Naive thymus-derived CD4-positive, alpha-beta T cell (primary cell): ENCODE measurements around the gene GPS1. TPM values are rescaled to one million over a fixed set of nuclear protein-coding genes. Genes with fewer than 3 reads are reported as not detected.

Source experiments
- ATAC-seq: fragments of 150-1000 bp; cut with Tn5 transposase; 2 replicates; pipeline ENCODE4 v1.10.0; 2021; ENCODE audit warnings: mild to moderate bottlenecking, moderate library complexity
- CTCF ChIA-PET: fragments of 350-600 bp; sonication (Branson Sonifier 250); formaldehyde crosslinking; loops from one replicate; lab custom pipeline; 2021; ENCODE audit warnings: antibody characterized with exemption; lab: Charles Lee
- POLR2A ChIA-PET: fragments of 350-600 bp; sonication (Branson Sonifier 250); formaldehyde crosslinking; loops from one replicate; lab custom pipeline; 2021; ENCODE audit warnings: antibody characterized with exemption, inconsistent platforms; lab: Charles Lee
- DNase-seq, 9 donors: peaks; one replicate each; pipeline versions ENCODE4 v3.0.0 to v3.0.0-alpha.2; 2020 to 2022; ENCODE audit warnings: mixed read lengths in 1 of 9
- H3K27ac ChIP-seq: one replicate; pipeline ENCODE4 v1.7.0; 2013; ENCODE audit warnings: mild to moderate bottlenecking, low read depth, low read length, moderate library complexity
- H3K27me3 ChIP-seq, 2 donors: one replicate each; pipeline ENCODE4 v1.7.0; 2013; ENCODE audit warnings: low read length in 2 of 2, mild to moderate bottlenecking in 2 of 2, moderate library complexity in 2 of 2; ENCODE audit not compliant: control insufficient read depth in 2 of 2, insufficient read depth in 2 of 2
- H3K36me3 ChIP-seq, 3 experiments: 1 replicate in 2 of 3; 2 replicates in 1 of 3; pipeline ENCODE4 v1.7.0; 2013; ENCODE audit warnings: low read length in 3 of 3, mild to moderate bottlenecking in 3 of 3, moderate library complexity in 1 of 3; ENCODE audit not compliant: insufficient read depth in 3 of 3, control insufficient read depth in 2 of 3
- H3K4me1 ChIP-seq, 2 donors: one replicate each; pipeline ENCODE4 v1.7.0; 2013; ENCODE audit warnings: low read length in 2 of 2, mild to moderate bottlenecking in 2 of 2, moderate library complexity in 1 of 2; ENCODE audit not compliant: control insufficient read depth in 2 of 2, insufficient read depth in 2 of 2
- H3K4me3 ChIP-seq: 2 replicates; pipeline ENCODE4 v1.7.0; 2013; ENCODE audit warnings: mild to moderate bottlenecking, low read length
- H3K9me3 ChIP-seq, 3 experiments: 1 replicate in 2 of 3; 2 replicates in 1 of 3; pipeline ENCODE4 v1.7.0; 2013; ENCODE audit warnings: low read length in 3 of 3; ENCODE audit not compliant: control insufficient read depth in 2 of 3
- H3K27ac Mint-ChIP-seq, 9 donors: one replicate each; pipeline ENCODE4 v1.8.0; 2020 to 2022; ENCODE audit warnings: mixed read lengths in 9 of 9, mild to moderate bottlenecking in 8 of 9, moderate library complexity in 5 of 9, inconsistent platforms in 2 of 9
- H3K27me3 Mint-ChIP-seq, 5 donors: one replicate each; pipeline ENCODE4 v1.8.0; 2021 to 2022; ENCODE audit warnings: mixed read lengths in 5 of 5, mild to moderate bottlenecking in 1 of 5
- H3K36me3 Mint-ChIP-seq, 5 donors: one replicate each; pipeline ENCODE4 v1.8.0; 2020 to 2022; ENCODE audit warnings: mixed read lengths in 5 of 5, mild to moderate bottlenecking in 3 of 5, inconsistent platforms in 1 of 5
- H3K4me1 Mint-ChIP-seq, 7 donors: one replicate each; pipeline ENCODE4 v1.8.0; 2020 to 2022; ENCODE audit warnings: mixed read lengths in 7 of 7, mild to moderate bottlenecking in 3 of 7, inconsistent platforms in 1 of 7
- H3K4me3 Mint-ChIP-seq, 10 donors: one replicate each; pipeline ENCODE4 v1.8.0; 2020 to 2022; ENCODE audit warnings: mild to moderate bottlenecking in 10 of 10, mixed read lengths in 10 of 10, moderate library complexity in 6 of 10, inconsistent platforms in 2 of 10
- H3K9me3 Mint-ChIP-seq, 11 donors: one replicate each; pipeline ENCODE4 v1.8.0; 2020 to 2022; ENCODE audit warnings: mixed read lengths in 11 of 11, mild to moderate bottlenecking in 4 of 11, inconsistent platforms in 1 of 11, moderate library complexity in 1 of 11
- intact Hi-C, 2 donors: fragments of 100-400 bp; cut with micrococcal nuclease; formaldehyde crosslinking; loops; one replicate each; pipeline ENCODE4 v1.15.1; 2023
- polyA plus RNA-seq, 2 donors: library from polyadenylated mRNA; unstranded; fragments of 300-500 nt; fragmentation: Illumina TruSeq; gene quantifications; one replicate each; pipeline ENCODE4 v1.2.3, GENCODE V29; 2021
- total RNA-seq, 6 experiments: library from RNA in 5 of 6; stranded (reverse) in 5 of 6; gene quantifications; 1 replicate in 5 of 6; 2 replicates in 1 of 6; pipeline ENCODE4 v1.2.3 and lab custom pipeline; 2021 to 2026

GPS1 gene
- total and polyA plus RNA-seq, 7 experiments from 2014 or later: 68.3 to 124 (median 82.6) TPM

- DNase-seq (no peak), ATAC-seq (no peak)
- no peaks in the 10 kb centered on the region for H3K9me3 ChIP-seq
- H3K4me1 ChIP-seq: no peaks in the 10 kb centered on the region
- no peak overlapping the region for H3K4me3 ChIP-seq
- H3K36me3 ChIP-seq: peaks cover 0 to 10% (median 0%) of the 10 kb centered on the region in 3 experiments
- H3K27ac Mint-ChIP-seq: no peak overlapping the region
- ChIA-PET POLR2A (interaction anchor here (0.8 kb wide), 1 partner anchor 285 kb away, joined by 3 read pairs; no protein-coding TSS in a partner anchor), CTCF (no interaction called here)
- no peaks in the 10 kb centered on the region for H3K27me3 ChIP-seq
- no peaks in the 10 kb centered on the region for H3K36me3 Mint-ChIP-seq
- H3K27ac ChIP-seq: no peak overlapping the region
- no peaks in the 10 kb centered on the region for H3K27me3 Mint-ChIP-seq
- intact Hi-C loops: no loop called here
- no peaks in the 10 kb centered on the region for H3K9me3 Mint-ChIP-seq
- no peaks in the 10 kb centered on the region for H3K4me1 Mint-ChIP-seq
- H3K4me3 Mint-ChIP-seq: no peak overlapping the region
Observed at GRCh38 chr17:82011617-82012187, 40.0 kb upstream of the GPS1 start.

- Histone ChIP-seq H3K9me3 (no peaks in the 10 kb centered on the region), H3K36me3 (peaks cover 0 to 13% (median 0%) of the 10 kb centered on the region in 3 experiments), H3K4me3 (no peak overlapping the region), H3K27me3 (no peaks in the 10 kb centered on the region), H3K4me1 (no peaks in the 10 kb centered on the region), H3K27ac (no peak overlapping the region)
- Mint-ChIP-seq H3K4me1 (no peaks in the 10 kb centered on the region), H3K36me3 (no peaks in the 10 kb centered on the region), H3K4me3 (no peak overlapping the region), H3K27ac (no peak overlapping the region), H3K9me3 (no peaks in the 10 kb centered on the region), H3K27me3 (no peaks in the 10 kb centered on the region)
- ChIA-PET CTCF (interaction anchor here (0.7 kb wide), 1 partner anchor 23 kb away, joined by 3 read pairs; no protein-coding TSS in a partner anchor), POLR2A (interaction anchor here (0.9 kb wide), 1 partner anchor 53 kb away, joined by 4 read pairs; no protein-coding TSS in a partner anchor)
- intact Hi-C loops: no loop called here
- ATAC-seq (no peak), DNase-seq (no peak)
Observed at GRCh38 chr17:82012261-82012639, 39.4 kb upstream of the GPS1 start.

- no peaks in the 10 kb centered on the region for H3K4me1 Mint-ChIP-seq
- POLR2A ChIA-PET: interaction anchor here (0.9 kb wide), 1 partner anchor 53 kb away, joined by 4 read pairs; no protein-coding TSS in a partner anchor
- H3K9me3 Mint-ChIP-seq: no peaks in the 10 kb centered on the region
- H3K27me3 Mint-ChIP-seq: no peaks in the 10 kb centered on the region
- CTCF ChIA-PET: interaction anchor here (0.7 kb wide), 1 partner anchor 22 kb away, joined by 3 read pairs; no protein-coding TSS in a partner anchor
- ATAC-seq (no peak), DNase-seq (no peak)
- Histone ChIP-seq H3K27me3 (no peaks in the 10 kb centered on the region), H3K4me1 (no peaks in the 10 kb centered on the region), H3K9me3 (no peaks in the 10 kb centered on the region), H3K27ac (no peak overlapping the region), H3K36me3 (peaks cover 0 to 18% (median 0%) of the 10 kb centered on the region in 3 experiments), H3K4me3 (no peak overlapping the region)
- no peak overlapping the region for H3K4me3 Mint-ChIP-seq
- intact Hi-C loops: no loop called here
- H3K36me3 Mint-ChIP-seq: no peaks in the 10 kb centered on the region
- no peak overlapping the region for H3K27ac Mint-ChIP-seq
Observed at GRCh38 chr17:82012640-82013295, 38.9 kb upstream of the GPS1 start.

GRCh38 chr17:82013341-82013740, 38.4 kb upstream of the GPS1 start:
- no peak overlapping the region for H3K27ac ChIP-seq
- H3K4me3 Mint-ChIP-seq: no peak overlapping the region
- POLR2A ChIA-PET: no interaction called here

GRCh38 chr17:82013772-82014321, 37.9 kb upstream of the GPS1 start:
- Histone ChIP-seq H3K27ac (no peak overlapping the region), H3K4me3 (no peak overlapping the region), H3K36me3 (peaks cover 0 to 29% (median 0%) of the 10 kb centered on the region in 3 experiments), H3K9me3 (no peaks in the 10 kb centered on the region), H3K4me1 (no peaks in the 10 kb centered on the region), H3K27me3 (no peaks in the 10 kb centered on the region)
- no peak overlapping the region for H3K27ac Mint-ChIP-seq
- no peaks in the 10 kb centered on the region for H3K36me3 Mint-ChIP-seq
- no peaks in the 10 kb centered on the region for H3K27me3 Mint-ChIP-seq
- peaks cover 0 to under 1% (median 0%) of the 10 kb centered on the region in 7 donors for H3K4me1 Mint-ChIP-seq
- ATAC-seq: no peak
- H3K4me3 Mint-ChIP-seq: no peak overlapping the region
- no peak for DNase-seq
- ChIA-PET POLR2A (no interaction called here), CTCF (no interaction called here)
- H3K9me3 Mint-ChIP-seq: no peaks in the 10 kb centered on the region
- intact Hi-C loops: no loop called here

More at GRCh38 chr17:82013341-82013740, 38.4 kb upstream of the GPS1 start:
- no peaks in the 10 kb centered on the region for H3K27me3 ChIP-seq
- H3K9me3 ChIP-seq: no peaks in the 10 kb centered on the region
- no peaks in the 10 kb centered on the region for H3K4me1 ChIP-seq
- H3K4me3 ChIP-seq: no peak overlapping the region
- ATAC-seq: no peak
- CTCF ChIA-PET: no interaction called here
- Mint-ChIP-seq H3K27me3 (no peaks in the 10 kb centered on the region), H3K27ac (no peak overlapping the region), H3K4me1 (no peaks in the 10 kb centered on the region), H3K9me3 (no peaks in the 10 kb centered on the region), H3K36me3 (no peaks in the 10 kb centered on the region)
- intact Hi-C loops: no loop called here
- DNase-seq: no peak
- peaks cover 0 to 24% (median 0%) of the 10 kb centered on the region in 3 experiments for H3K36me3 ChIP-seq

- Histone ChIP-seq H3K9me3 (no peaks in the 10 kb centered on the region), H3K4me3 (no peak overlapping the region), H3K27ac (no peak overlapping the region), H3K4me1 (no peaks in the 10 kb centered on the region), H3K27me3 (no peaks in the 10 kb centered on the region), H3K36me3 (peaks cover 0 to 31% (median 0%) of the 10 kb centered on the region in 3 experiments)
- Mint-ChIP-seq H3K4me3 (no peak overlapping the region), H3K4me1 (peaks cover 0 to 2% (median 0%) of the 10 kb centered on the region in 7 donors), H3K27ac (no peak overlapping the region), H3K36me3 (no peaks in the 10 kb centered on the region), H3K9me3 (no peaks in the 10 kb centered on the region), H3K27me3 (no peaks in the 10 kb centered on the region)
- DNase-seq: no peak
- ATAC-seq: no peak
- ChIA-PET CTCF (interaction anchor here (2.4 kb wide), 1 partner anchor 55 kb away, joined by 14 read pairs; no protein-coding TSS in a partner anchor), POLR2A (no interaction called here)
- intact Hi-C loops: no loop called here
Observed at GRCh38 chr17:82014432-82014831, 37.3 kb upstream of the GPS1 start.
